Spleen (tissue), 11 donors: ENCODE results near the gene FSHB. TPM values are rescaled to one million over a fixed set of nuclear protein-coding genes. Genes with fewer than 3 reads are reported as not detected.

Experiments
- DNase-seq: peaks from one replicate; pipeline ENCODE4 v3.0.0-alpha.2; 2020
- H3K27ac ChIP-seq, 8 donors: fragments of 200-600 bp; sonication (generic) in 7 of 8; 1 replicate in 4 of 8; 2 replicates in 4 of 8; pipeline versions ENCODE4 v1.5.0 to v1.8.0; 2016 to 2021; ENCODE audit warnings: inconsistent platforms in 4 of 8, mild to moderate bottlenecking in 4 of 8, moderate library complexity in 1 of 8
- H3K27me3 ChIP-seq, 7 donors: fragments of 200-600 bp; sonication (generic) in 6 of 7; replicated peaks in 1 of 7; 1 replicate in 4 of 7; 2 replicates in 3 of 7; pipeline versions ENCODE4 v1.5.0 to v1.8.0; 2016 to 2021; ENCODE audit warnings: inconsistent platforms in 3 of 7, mild to moderate bottlenecking in 1 of 7
- H3K36me3 ChIP-seq, 6 donors: fragments of 200-600 bp; sonication (generic) in 5 of 6; 1 replicate in 4 of 6; 2 replicates in 2 of 6; pipeline versions ENCODE4 v1.5.0 to v1.8.0; 2016 to 2021; ENCODE audit warnings: inconsistent platforms in 2 of 6
- H3K4me1 ChIP-seq, 6 donors: fragments of 200-600 bp; sonication (generic) in 5 of 6; 1 replicate in 3 of 6; 2 replicates in 3 of 6; pipeline versions ENCODE4 v1.5.0 to v1.8.0; 2016 to 2021; ENCODE audit warnings: inconsistent platforms in 3 of 6
- H3K4me3 ChIP-seq, 8 donors: fragments of 200-600 bp; sonication (generic) in 7 of 8; 1 replicate in 4 of 8; 2 replicates in 4 of 8; pipeline versions ENCODE4 v1.5.0 to v1.8.0; 2016 to 2021; ENCODE audit warnings: inconsistent platforms in 4 of 8, mild to moderate bottlenecking in 4 of 8, moderate library complexity in 2 of 8
- H3K9me3 ChIP-seq, 8 donors: fragments of 200-600 bp; sonication (generic) in 7 of 8; 1 replicate in 4 of 8; 2 replicates in 4 of 8; pipeline versions ENCODE4 v1.5.0 to v1.8.0; 2016 to 2021; ENCODE audit warnings: inconsistent platforms in 4 of 8
- POLR2A ChIP-seq, 3 donors: fragments of 450-650 bp; IDR thresholded peaks; one replicate each; pipeline ENCODE4 v1.5.1; 2017; ENCODE audit warnings: antibody characterized with exemption in 3 of 3, mild to moderate bottlenecking in 1 of 3
- POLR2AphosphoS5 ChIP-seq, 3 donors: sonication (generic); formaldehyde crosslinking; IDR thresholded peaks; one replicate each; pipeline ENCODE4 v1.5.1; 2017; ENCODE audit warnings: antibody characterized with exemption in 3 of 3
- WGBS, 5 donors: extraction: QIAGEN DNeasy Blood & Tissue Kit in 3 of 5; methylation state at CpG; one replicate each; pipeline versions ENCODE4 v1.1.5 to v1.1.7; 2013 to 2018; 5-methylcytosine and 5-hydroxymethylcytosine counted together
- intact Hi-C: fragments of 100-400 bp; cut with DNase I; formaldehyde crosslinking; loops from one replicate; pipeline ENCODE4 v1.15.0; 2023; ENCODE audit warnings: low total_unique reads
- polyA plus RNA-seq, 3 donors: library from polyadenylated mRNA; stranded (reverse); fragments of 200-250 nt; gene quantifications; one replicate each; pipeline ENCODE4 v1.2.1, GENCODE V29; 2013
- total RNA-seq, 7 donors: library from RNA; depleted of rRNA in 3 of 7; stranded (reverse); fragments of >200 nt in 3 of 7; fragmentation: NEBNext Ultra II Directional in 4 of 7; extraction: Animal tissue kit (Norgen Biotek cat#: 25700) in 4 of 7; gene quantifications; one replicate each; pipeline versions ENCODE4 v1.1.0 to v1.2.1, GENCODE V29; 2016 to 2021
- TF ChIP-seq, protein P1 (sequence below), 11 experiments: fragments of 200-600 bp in 7 of 11; fragments of 450-650 bp in 4 of 11; sonication (generic) in 4 of 11; IDR thresholded peaks in 8 of 11; conservative IDR thresholded peaks in 3 of 11; 1 replicate in 7 of 11; 2 replicates in 4 of 11; pipeline versions ENCODE4 v1.4.0 to v1.8.0; 2016 to 2021; ENCODE audit warnings: antibody characterized with exemption in 11 of 11, inconsistent platforms in 4 of 11, mild to moderate bottlenecking in 1 of 11
- donor health status: healthy with polysubstance abuse.
- donor health status: DM: no; HTN: no; CAD: no; lungs with moderate emphysema.
- donor health status: DM: no; HTN: no; CAD: no.
- donor health status: Bipolar disorder and iron deficiency.
- donor health status: healthy.
- donor health status: DM: no; HTN: no; CAD: no.
- donor health status: DM: yes; HTN: yes; CAD: no.

Gene FSHB
- total and polyA plus RNA-seq, 10 donors = not detected

DNA sequence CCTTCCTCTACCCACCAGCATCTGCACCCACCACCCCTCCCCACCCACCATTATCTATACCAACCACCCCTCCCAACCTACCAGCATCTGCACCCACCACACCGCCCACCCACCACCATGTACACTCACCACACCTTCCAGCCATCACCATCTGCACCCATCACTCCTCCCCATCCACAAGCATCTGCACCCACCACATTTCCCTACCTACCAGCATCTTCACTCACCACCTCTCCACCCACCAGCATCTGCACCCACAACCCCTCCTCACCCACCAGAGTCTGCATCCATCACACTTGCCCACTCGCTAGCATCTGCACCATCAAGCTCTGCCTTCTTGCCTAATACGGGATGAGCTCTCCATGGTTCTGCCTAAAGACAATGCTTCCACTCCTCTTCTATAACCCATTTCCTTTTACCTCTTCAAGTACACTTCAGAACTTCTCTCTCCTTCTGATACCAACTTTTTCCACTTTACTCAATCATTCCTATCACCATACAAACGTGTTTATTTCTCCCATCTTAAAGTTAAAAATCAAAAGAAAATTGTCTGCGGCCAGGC lies 2.4 kb upstream of the FSHB start:
- no peaks in the 10 kb centered on the region for H3K4me1 ChIP-seq
- TF ChIP-seq POLR2AphosphoS5 (IDR thresholded peaks at IDR 0.05) (no peak), POLR2A (IDR thresholded peaks at IDR 0.05) (no peak)
- TF ChIP-seq, protein P1, sequence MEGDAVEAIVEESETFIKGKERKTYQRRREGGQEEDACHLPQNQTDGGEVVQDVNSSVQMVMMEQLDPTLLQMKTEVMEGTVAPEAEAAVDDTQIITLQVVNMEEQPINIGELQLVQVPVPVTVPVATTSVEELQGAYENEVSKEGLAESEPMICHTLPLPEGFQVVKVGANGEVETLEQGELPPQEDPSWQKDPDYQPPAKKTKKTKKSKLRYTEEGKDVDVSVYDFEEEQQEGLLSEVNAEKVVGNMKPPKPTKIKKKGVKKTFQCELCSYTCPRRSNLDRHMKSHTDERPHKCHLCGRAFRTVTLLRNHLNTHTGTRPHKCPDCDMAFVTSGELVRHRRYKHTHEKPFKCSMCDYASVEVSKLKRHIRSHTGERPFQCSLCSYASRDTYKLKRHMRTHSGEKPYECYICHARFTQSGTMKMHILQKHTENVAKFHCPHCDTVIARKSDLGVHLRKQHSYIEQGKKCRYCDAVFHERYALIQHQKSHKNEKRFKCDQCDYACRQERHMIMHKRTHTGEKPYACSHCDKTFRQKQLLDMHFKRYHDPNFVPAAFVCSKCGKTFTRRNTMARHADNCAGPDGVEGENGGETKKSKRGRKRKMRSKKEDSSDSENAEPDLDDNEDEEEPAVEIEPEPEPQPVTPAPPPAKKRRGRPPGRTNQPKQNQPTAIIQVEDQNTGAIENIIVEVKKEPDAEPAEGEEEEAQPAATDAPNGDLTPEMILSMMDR (IDR thresholded peaks at IDR 0.05 in 8 of 11, conservative IDR thresholded peaks at IDR 0.05 in 3 of 11) = no peak
- no peak overlapping the region for H3K4me3 ChIP-seq
- 74 to 90% (median 83%) methylated on average over 5 of the region's 5 CpGs for WGBS, 5 donors
- intact Hi-C loops = no loop called here
- H3K27me3 ChIP-seq = no peaks in the 10 kb centered on the region
- H3K9me3 ChIP-seq = peaks cover 0 to 18% (median 14%) of the 10 kb centered on the region in 8 donors
- no peak overlapping the region for H3K27ac ChIP-seq
- no peak for DNase-seq
- no peaks in the 10 kb centered on the region for H3K36me3 ChIP-seq

DNA sequence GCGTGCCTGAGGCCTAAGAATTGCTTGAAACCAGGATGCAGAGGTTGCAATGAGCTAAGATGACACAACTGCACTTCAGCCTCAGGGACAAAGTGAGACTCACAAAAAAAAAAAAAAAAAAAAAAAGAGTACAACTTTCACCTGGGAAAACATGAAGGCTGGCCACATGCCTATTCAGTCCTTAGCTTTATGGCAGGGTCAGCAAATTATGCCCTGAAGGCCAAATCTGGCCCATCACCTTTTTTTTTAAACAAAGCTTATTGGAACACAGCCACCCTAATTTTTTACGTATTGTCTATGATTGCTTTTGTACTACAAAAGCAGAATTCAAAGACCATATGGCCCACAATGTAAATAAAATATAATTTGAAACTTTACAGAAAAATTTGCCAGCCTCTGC lies 8.2 kb downstream of the FSHB start:
- Histone ChIP-seq H3K27ac (no peak overlapping the region), H3K36me3 (no peaks in the 10 kb centered on the region), H3K27me3 (no peaks in the 10 kb centered on the region), H3K4me1 (no peaks in the 10 kb centered on the region), H3K9me3 (no peaks in the 10 kb centered on the region), H3K4me3 (no peak overlapping the region)
- no peak for DNase-seq
- 78 to 85% (median 80%) methylated on average over 2 of the region's 2 CpGs for WGBS, 5 donors
- intact Hi-C loops = no loop called here
- TF ChIP-seq POLR2A (IDR thresholded peaks at IDR 0.05) (no peak), POLR2AphosphoS5 (IDR thresholded peaks at IDR 0.05) (no peak)
- TF ChIP-seq, protein P1 (IDR thresholded peaks at IDR 0.05 in 8 of 11, conservative IDR thresholded peaks at IDR 0.05 in 3 of 11) = no peak

DNA sequence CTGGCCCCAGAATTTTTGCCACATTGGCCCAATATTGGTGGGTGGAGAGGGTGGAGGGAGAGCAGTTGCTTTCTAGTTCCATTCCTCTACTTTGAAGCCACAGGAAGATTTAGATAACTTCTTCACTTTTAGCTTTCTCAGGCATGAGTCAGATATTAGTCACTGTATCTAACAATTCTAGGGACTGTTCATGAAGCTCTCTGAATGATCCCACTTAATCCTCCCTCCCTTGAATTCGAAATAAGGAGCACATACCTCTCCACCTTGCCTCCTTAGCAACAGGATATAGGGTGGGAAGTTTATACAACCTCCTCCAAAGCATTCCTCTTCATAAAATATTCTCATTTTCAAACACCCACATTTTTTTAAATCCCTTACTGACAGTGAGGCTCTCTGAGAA lies 13.5 kb downstream of the FSHB start:
- Histone ChIP-seq H3K27me3 (no peaks in the 10 kb centered on the region), H3K27ac (no peak overlapping the region), H3K9me3 (no peaks in the 10 kb centered on the region), H3K4me3 (no peak overlapping the region), H3K4me1 (no peaks in the 10 kb centered on the region), H3K36me3 (no peaks in the 10 kb centered on the region)
- intact Hi-C loops = no loop called here
- WGBS, 5 donors = 16 to 37% (median 31%) methylated on average over 1 of the region's 1 CpG
- no peak for DNase-seq
- no peak for TF ChIP-seq POLR2AphosphoS5 (IDR thresholded peaks at IDR 0.05)
- no peak for TF ChIP-seq POLR2A (IDR thresholded peaks at IDR 0.05)
- TF ChIP-seq, protein P1 (IDR thresholded peaks at IDR 0.05 in 8 of 11, conservative IDR thresholded peaks at IDR 0.05 in 3 of 11) = no peak

DNA sequence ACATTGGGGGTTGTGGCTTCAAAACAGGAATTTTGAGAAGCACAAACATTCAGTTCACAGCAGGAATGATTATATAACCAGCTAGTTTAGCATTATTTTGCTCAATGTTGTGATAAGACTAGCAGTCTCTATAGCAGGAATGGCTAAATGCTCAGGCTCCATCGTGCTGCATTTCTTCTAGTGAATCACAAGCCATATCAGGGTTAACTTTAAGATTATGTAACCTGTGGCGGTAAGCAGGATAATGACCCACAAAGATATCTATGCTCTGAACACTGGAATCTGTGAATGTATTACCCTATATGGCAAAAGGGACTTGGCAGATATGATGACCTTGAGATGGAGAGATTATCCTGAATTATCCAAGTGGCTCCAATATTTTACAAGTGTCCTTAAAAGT lies 14.8 kb downstream of the FSHB start:
- H3K4me3 ChIP-seq = no peak overlapping the region
- TF ChIP-seq POLR2AphosphoS5 (IDR thresholded peaks at IDR 0.05) (no peak), POLR2A (IDR thresholded peaks at IDR 0.05) (no peak)
- TF ChIP-seq, protein P1 (IDR thresholded peaks at IDR 0.05 in 8 of 11, conservative IDR thresholded peaks at IDR 0.05 in 3 of 11) = no peak

More for the DNA sequence above, 14.8 kb downstream of the FSHB start:
- no peaks in the 10 kb centered on the region for H3K4me1 ChIP-seq
- no peaks in the 10 kb centered on the region for H3K9me3 ChIP-seq
- intact Hi-C loops = no loop called here
- H3K27me3 ChIP-seq = no peaks in the 10 kb centered on the region
- no peak overlapping the region for H3K27ac ChIP-seq
- no peak for DNase-seq
- 64 to 85% (median 76%) methylated on average over 2 of the region's 2 CpGs for WGBS, 5 donors
- H3K36me3 ChIP-seq = no peaks in the 10 kb centered on the region
